Sigmoid colon (tissue), 7 donors: ENCODE data around the gene SIAH2. TPM values are rescaled to one million over a fixed set of nuclear protein-coding genes. Genes with fewer than 3 reads are reported as not detected.

ENCODE experiments used
- DNase-seq: peaks from one replicate; pipeline ENCODE4 v3.0.0-alpha.2; 2019
- H3K27ac ChIP-seq, 4 donors: fragments of 200-600 bp; sonication (generic); one replicate each; pipeline ENCODE4 v1.5.1; 2016 to 2019; ENCODE audit warnings: mild to moderate bottlenecking in 1 of 4
- H3K27me3 ChIP-seq, 3 donors: fragments of 200-600 bp; sonication (generic); one replicate each; pipeline ENCODE4 v1.5.1; 2019; ENCODE audit warnings: mild to moderate bottlenecking in 1 of 3
- H3K36me3 ChIP-seq, 4 donors: fragments of 200-600 bp; sonication (generic); one replicate each; pipeline ENCODE4 v1.5.1; 2016 to 2019
- H3K4me1 ChIP-seq, 4 donors: fragments of 200-600 bp; sonication (generic); one replicate each; pipeline ENCODE4 v1.5.1; 2017 to 2019
- H3K4me3 ChIP-seq, 4 donors: fragments of 200-600 bp; sonication (generic); one replicate each; pipeline ENCODE4 v1.5.1; 2017 to 2019; ENCODE audit warnings: mild to moderate bottlenecking in 2 of 4, moderate library complexity in 1 of 4
- H3K9me3 ChIP-seq, 4 donors: fragments of 200-600 bp in 3 of 4; sonication (generic) in 3 of 4; one replicate each; pipeline versions ENCODE4 v1.5.1 to v1.6.1; 2013 to 2019
- EP300 ChIP-seq, 4 donors: sonication (generic); formaldehyde crosslinking; IDR thresholded peaks; one replicate each; pipeline ENCODE4 v1.6.1; 2017; ENCODE audit warnings: antibody characterized with exemption in 4 of 4
- POLR2A ChIP-seq, 2 donors: fragments of 450-650 bp; IDR thresholded peaks; one replicate each; pipeline ENCODE4 v1.6.1; 2016; ENCODE audit warnings: antibody characterized with exemption in 2 of 2, mild to moderate bottlenecking in 2 of 2, moderate library complexity in 2 of 2
- POLR2AphosphoS5 ChIP-seq, 4 donors: sonication (generic); formaldehyde crosslinking; IDR thresholded peaks; one replicate each; pipeline ENCODE4 v1.6.1; 2017; ENCODE audit warnings: antibody characterized with exemption in 4 of 4
- WGBS, 2 donors: extraction: QIAGEN DNeasy Blood & Tissue Kit; methylation state at CpG; one replicate each; pipeline ENCODE4 v1.1.7; 2013; 5-methylcytosine and 5-hydroxymethylcytosine counted together
- intact Hi-C: fragments of 100-400 bp; cut with DNase I; formaldehyde crosslinking; loops from one replicate; pipeline ENCODE4 v1.15.1; 2023
- polyA plus RNA-seq, 3 donors: library from polyadenylated mRNA; stranded (reverse); fragments of 200-250 nt; gene quantifications; one replicate each; pipeline ENCODE4 v1.2.3, GENCODE V29; 2013
- total RNA-seq, 4 donors: library from RNA; depleted of rRNA; stranded (reverse); fragments of >200 nt; gene quantifications; one replicate each; pipeline ENCODE4 v1.1.0, GENCODE V29; 2016
- TF ChIP-seq, protein P1 (sequence below), 4 experiments: fragments of 450-650 bp in 3 of 4; fragments of 200-600 bp in 1 of 4; IDR thresholded peaks; one replicate each; pipeline ENCODE4 v1.5.1; 2016 to 2019; ENCODE audit warnings: antibody characterized with exemption in 4 of 4, mild to moderate bottlenecking in 3 of 4, moderate library complexity in 2 of 4
- donor health status: healthy with polysubstance abuse.
- donor health status: Bipolar disorder and iron deficiency.
- donor health status: healthy.

The SIAH2 gene
- total and polyA plus RNA-seq, 7 donors, result 12.0 to 35.0 (median 21.2) TPM

DNA sequence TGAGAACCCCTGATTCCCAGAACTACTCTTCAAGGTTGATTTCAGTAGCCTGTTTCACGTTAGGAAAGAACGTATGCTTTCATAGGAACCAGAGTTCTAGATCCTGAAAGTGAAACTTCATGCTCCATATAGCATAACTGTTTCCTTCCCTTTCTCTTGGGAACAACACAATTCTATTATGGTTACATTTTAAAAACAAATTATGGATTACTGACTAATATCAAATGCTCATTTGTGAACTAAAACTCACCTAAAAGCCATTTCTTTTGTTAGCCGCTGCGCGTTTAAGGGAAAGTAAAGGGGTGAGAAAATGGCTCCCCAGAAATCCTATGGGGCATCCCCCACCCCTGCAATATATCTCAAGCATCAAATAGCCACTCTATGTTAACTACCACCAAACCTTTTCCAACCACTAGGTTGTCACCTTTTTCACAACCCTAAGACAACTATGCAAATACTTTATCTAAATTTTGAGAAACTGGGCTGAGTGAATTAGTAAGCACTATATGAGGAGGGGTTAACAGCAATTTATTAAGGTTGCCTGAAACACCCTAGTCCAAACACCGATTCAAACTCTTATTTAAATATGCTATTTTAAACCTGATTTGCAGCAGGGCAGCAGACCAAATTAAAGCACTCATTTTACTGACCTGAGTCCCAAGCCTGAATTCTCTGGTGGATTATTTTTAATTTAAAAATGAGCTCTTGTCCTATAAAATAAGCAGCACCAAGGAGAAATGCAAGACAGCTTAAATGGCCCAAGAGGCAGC lies 2.4 kb downstream of the SIAH2 start:
- TF ChIP-seq POLR2A (IDR thresholded peaks at IDR 0.05), result no peak
- no peak for TF ChIP-seq POLR2AphosphoS5 (IDR thresholded peaks at IDR 0.05)
- TF ChIP-seq, protein P1, sequence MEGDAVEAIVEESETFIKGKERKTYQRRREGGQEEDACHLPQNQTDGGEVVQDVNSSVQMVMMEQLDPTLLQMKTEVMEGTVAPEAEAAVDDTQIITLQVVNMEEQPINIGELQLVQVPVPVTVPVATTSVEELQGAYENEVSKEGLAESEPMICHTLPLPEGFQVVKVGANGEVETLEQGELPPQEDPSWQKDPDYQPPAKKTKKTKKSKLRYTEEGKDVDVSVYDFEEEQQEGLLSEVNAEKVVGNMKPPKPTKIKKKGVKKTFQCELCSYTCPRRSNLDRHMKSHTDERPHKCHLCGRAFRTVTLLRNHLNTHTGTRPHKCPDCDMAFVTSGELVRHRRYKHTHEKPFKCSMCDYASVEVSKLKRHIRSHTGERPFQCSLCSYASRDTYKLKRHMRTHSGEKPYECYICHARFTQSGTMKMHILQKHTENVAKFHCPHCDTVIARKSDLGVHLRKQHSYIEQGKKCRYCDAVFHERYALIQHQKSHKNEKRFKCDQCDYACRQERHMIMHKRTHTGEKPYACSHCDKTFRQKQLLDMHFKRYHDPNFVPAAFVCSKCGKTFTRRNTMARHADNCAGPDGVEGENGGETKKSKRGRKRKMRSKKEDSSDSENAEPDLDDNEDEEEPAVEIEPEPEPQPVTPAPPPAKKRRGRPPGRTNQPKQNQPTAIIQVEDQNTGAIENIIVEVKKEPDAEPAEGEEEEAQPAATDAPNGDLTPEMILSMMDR (IDR thresholded peaks at IDR 0.05), result no peak
- no peak for TF ChIP-seq EP300 (IDR thresholded peaks at IDR 0.05)
- Histone ChIP-seq H3K27ac (peak overlapping the region; percentile 15 to 99 (median 96)), H3K4me1 (peaks cover 0 to 60% (median 46%) of the 10 kb centered on the region in 4 donors), H3K9me3 (no peaks in the 10 kb centered on the region), H3K4me3 (peak overlapping the region; percentile 70 to 90 (median 85)), H3K36me3 (no peaks in the 10 kb centered on the region), H3K27me3 (no peaks in the 10 kb centered on the region)
- 22 to 30% methylated on average over 6 of the region's 6 CpGs for WGBS, 2 donors
- no peak for DNase-seq
- intact Hi-C loops, result loop anchor here (5.0 kb wide), 1 partner anchor 507 kb away; no protein-coding TSS in a partner anchor

DNA sequence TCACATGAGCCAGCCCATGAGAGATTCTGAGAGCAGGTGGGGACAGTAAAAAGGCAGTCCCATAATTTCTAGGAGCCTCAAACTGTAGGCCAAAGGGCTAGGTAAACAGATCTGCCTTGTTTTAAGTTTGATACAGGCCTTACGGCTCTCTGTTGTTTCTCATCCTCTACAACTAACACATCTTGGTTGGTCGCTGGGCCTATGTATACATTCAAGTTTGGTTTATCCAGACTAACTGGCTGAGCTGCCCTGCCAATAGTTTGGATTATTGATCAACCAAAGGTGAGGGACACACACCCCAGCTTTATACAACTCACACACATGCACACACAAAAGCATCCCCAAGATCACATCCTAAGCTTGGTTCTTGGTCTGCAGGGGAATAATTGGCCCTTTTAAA lies 3.0 kb downstream of the SIAH2 start:
- Histone ChIP-seq H3K9me3 (no peaks in the 10 kb centered on the region), H3K27ac (peak overlapping the region; percentile 15 to 99 (median 96)), H3K36me3 (no peaks in the 10 kb centered on the region), H3K27me3 (no peaks in the 10 kb centered on the region), H3K4me1 (peaks cover 0 to 62% (median 48%) of the 10 kb centered on the region in 4 donors), H3K4me3 (peak overlapping the region in 3 of 4 donors; percentile 70 to 90 (median 82))
- DNase-seq, result no peak
- TF ChIP-seq EP300 (IDR thresholded peaks at IDR 0.05), result no peak
- no peak for TF ChIP-seq POLR2A (IDR thresholded peaks at IDR 0.05)
- TF ChIP-seq, protein P1 (IDR thresholded peaks at IDR 0.05), result no peak
- TF ChIP-seq POLR2AphosphoS5 (IDR thresholded peaks at IDR 0.05), result no peak
- intact Hi-C loops, result loop anchor here (5.0 kb wide), 1 partner anchor 507 kb away; no protein-coding TSS in a partner anchor
- 11 to 49% methylated on average over 2 of the region's 2 CpGs for WGBS, 2 donors

DNA sequence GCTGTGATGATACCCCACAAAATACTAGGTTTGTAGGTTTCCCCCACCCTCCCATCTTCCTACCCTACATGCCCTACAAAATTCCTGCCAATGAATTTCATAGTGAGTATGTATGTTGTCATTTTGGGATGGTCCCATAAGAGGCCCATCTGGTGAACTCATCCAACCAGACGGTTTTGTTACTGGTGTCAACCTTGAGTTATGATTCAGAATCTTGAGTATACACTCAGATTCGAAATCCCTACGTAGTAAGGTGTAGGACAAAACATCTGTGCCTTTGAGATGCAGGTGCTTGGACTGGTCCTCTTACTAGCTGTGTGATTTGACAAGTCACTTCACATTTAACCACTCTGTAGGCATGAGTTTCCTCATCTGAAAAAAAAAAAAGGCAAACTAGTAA lies 3.6 kb downstream of the SIAH2 start:
- no peaks in the 10 kb centered on the region for H3K36me3 ChIP-seq
- H3K27ac ChIP-seq, result peak overlapping the region in 2 of 4 donors; percentile 97 to 99
- no peak for DNase-seq
- peaks cover 0 to 60% (median 46%) of the 10 kb centered on the region in 4 donors for H3K4me1 ChIP-seq
- H3K9me3 ChIP-seq, result no peaks in the 10 kb centered on the region
- no peak overlapping the region for H3K4me3 ChIP-seq
- TF ChIP-seq, protein P1 (IDR thresholded peaks at IDR 0.05), result no peak
- no peak for TF ChIP-seq POLR2AphosphoS5 (IDR thresholded peaks at IDR 0.05)
- TF ChIP-seq POLR2A (IDR thresholded peaks at IDR 0.05), result no peak
- no peak for TF ChIP-seq EP300 (IDR thresholded peaks at IDR 0.05)
- WGBS, 2 donors, result 54 to 66% methylated on average over 3 of the region's 3 CpGs
- H3K27me3 ChIP-seq, result no peaks in the 10 kb centered on the region
- intact Hi-C loops, result no loop called here

DNA sequence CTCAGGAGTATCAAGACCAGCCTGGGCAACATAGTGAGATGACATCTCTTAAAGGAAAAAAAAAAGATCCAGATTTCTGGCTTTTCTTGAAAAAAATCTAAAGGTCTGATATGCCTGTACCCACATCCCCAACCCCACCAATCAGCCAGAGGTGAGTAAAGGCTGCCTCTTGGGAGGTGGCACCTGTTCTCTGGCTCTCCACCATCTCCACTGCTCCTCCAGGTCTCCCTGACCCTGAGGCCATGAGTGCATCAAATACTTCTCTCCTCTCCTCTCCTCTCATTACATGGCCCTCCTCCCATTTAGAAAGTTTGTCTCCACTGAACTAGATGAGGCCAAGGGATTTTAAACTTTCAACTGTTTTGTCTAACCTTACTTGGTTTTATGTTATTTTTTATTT lies 5.2 kb downstream of the SIAH2 start:
- Histone ChIP-seq H3K9me3 (no peaks in the 10 kb centered on the region), H3K4me3 (no peak overlapping the region), H3K36me3 (no peaks in the 10 kb centered on the region), H3K27me3 (no peaks in the 10 kb centered on the region), H3K4me1 (peaks cover 0 to 56% (median 45%) of the 10 kb centered on the region in 4 donors), H3K27ac (no peak overlapping the region)
- intact Hi-C loops, result no loop called here
- no peak for DNase-seq
- TF ChIP-seq, protein P1 (IDR thresholded peaks at IDR 0.05), result no peak
- TF ChIP-seq EP300 (IDR thresholded peaks at IDR 0.05) (no peak), POLR2AphosphoS5 (IDR thresholded peaks at IDR 0.05) (no peak), POLR2A (IDR thresholded peaks at IDR 0.05) (no peak)
